Lower lobe of right lung (tissue), 2 donors: ENCODE results near the gene SNED1. TPM values are rescaled to one million over a fixed set of nuclear protein-coding genes. Genes with fewer than 3 reads are reported as not detected.
"Not testable (repeated sequence)": the region's sequence is repeated elsewhere in the genome, so short reads cannot be mapped to it uniquely, and the experiment has no call there.

Experiments used
- ATAC-seq, 2 donors: fragments of 200-7000 bp; cut with Tn5 transposase; one replicate each; pipeline ENCODE4 v1.9.1; 2020 to 2022; ENCODE audit warnings: mild to moderate bottlenecking in 2 of 2, moderate library complexity in 2 of 2
- DNase-seq: peaks from one replicate; pipeline ENCODE4 v3.0.0-alpha.2; 2020
- H3K27ac ChIP-seq: fragments of 200-600 bp; one replicate; pipeline ENCODE4 v1.8.0; 2022
- H3K27me3 ChIP-seq: fragments of 200-600 bp; one replicate; pipeline ENCODE4 v1.8.0; 2022; ENCODE audit warnings: low read depth
- H3K36me3 ChIP-seq: fragments of 200-600 bp; one replicate; pipeline ENCODE4 v1.8.0; 2022; ENCODE audit warnings: mild to moderate bottlenecking
- H3K4me1 ChIP-seq: fragments of 200-600 bp; one replicate; pipeline ENCODE4 v1.8.0; 2022
- H3K4me3 ChIP-seq: fragments of 200-600 bp; one replicate; pipeline ENCODE4 v1.8.0; 2022; ENCODE audit warnings: mild to moderate bottlenecking
- H3K9me3 ChIP-seq: fragments of 200-600 bp; one replicate; pipeline ENCODE4 v1.8.0; 2022
- intact Hi-C: fragments of 100-400 bp; cut with DNase I; formaldehyde crosslinking; loops from one replicate; pipeline ENCODE4 v1.11.0; 2022
- total RNA-seq: library from RNA; stranded (reverse); fragmentation: NEBNext Ultra II Directional; extraction: Animal tissue kit (Norgen Biotek cat#: 25700); gene quantifications from one replicate; pipeline ENCODE4 v1.2.1, GENCODE V29; 2021
- TF ChIP-seq, protein P1 (sequence below): fragments of 200-600 bp; IDR thresholded peaks from one replicate; pipeline ENCODE4 v1.8.0; 2022; ENCODE audit warnings: antibody characterized with exemption, mild to moderate bottlenecking
- donor health status: DM: no; HTN: yes; CAD: no; lungs with severe emphysema.

SNED1 gene
- total RNA-seq, 1 donor from 2014 or later: 36.2 TPM

DNA sequence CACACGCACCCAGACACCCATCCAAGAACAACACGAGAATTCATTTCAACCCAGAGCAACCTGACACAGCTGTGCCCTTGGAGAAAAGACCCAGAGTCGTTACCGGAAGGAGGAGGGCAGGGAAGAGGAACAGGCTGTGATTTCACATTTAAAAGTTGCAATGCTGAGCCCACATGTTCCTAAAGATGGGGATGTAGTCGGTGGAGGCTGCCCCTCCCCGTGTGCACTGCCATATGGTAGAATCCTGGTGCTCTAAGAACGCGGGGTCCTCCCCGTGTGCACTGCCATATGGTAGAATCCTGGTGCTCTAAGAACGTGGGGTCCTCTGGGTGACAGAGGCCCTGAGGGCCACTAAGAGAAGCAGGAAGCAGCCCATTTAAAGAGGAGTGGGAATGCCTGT lies 92.8 kb downstream of the SNED1 start:
- Histone ChIP-seq H3K4me1 (peaks cover 25% of the 10 kb centered on the region), H3K9me3 (no peaks in the 10 kb centered on the region), H3K4me3 (no peak overlapping the region), H3K27ac (no peak overlapping the region), H3K27me3 (no peaks in the 10 kb centered on the region), H3K36me3 (peaks cover 100% of the 10 kb centered on the region)
- DNase-seq: no peak
- no peak for ATAC-seq
- TF ChIP-seq, protein P1, sequence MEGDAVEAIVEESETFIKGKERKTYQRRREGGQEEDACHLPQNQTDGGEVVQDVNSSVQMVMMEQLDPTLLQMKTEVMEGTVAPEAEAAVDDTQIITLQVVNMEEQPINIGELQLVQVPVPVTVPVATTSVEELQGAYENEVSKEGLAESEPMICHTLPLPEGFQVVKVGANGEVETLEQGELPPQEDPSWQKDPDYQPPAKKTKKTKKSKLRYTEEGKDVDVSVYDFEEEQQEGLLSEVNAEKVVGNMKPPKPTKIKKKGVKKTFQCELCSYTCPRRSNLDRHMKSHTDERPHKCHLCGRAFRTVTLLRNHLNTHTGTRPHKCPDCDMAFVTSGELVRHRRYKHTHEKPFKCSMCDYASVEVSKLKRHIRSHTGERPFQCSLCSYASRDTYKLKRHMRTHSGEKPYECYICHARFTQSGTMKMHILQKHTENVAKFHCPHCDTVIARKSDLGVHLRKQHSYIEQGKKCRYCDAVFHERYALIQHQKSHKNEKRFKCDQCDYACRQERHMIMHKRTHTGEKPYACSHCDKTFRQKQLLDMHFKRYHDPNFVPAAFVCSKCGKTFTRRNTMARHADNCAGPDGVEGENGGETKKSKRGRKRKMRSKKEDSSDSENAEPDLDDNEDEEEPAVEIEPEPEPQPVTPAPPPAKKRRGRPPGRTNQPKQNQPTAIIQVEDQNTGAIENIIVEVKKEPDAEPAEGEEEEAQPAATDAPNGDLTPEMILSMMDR: no peak
- intact Hi-C loops: no loop called here

- Histone ChIP-seq H3K27me3 (no peaks in the 10 kb centered on the region), H3K36me3 (peaks cover 100% of the 10 kb centered on the region), H3K9me3 (no peaks in the 10 kb centered on the region), H3K27ac (no peak overlapping the region), H3K4me3 (no peak overlapping the region), H3K4me1 (peaks cover 25% of the 10 kb centered on the region)
- TF ChIP-seq, protein P1: no peak
- DNase-seq (no peak), ATAC-seq (no peak)
- intact Hi-C loops: no loop called here
These were observed 93.5 kb downstream of the SNED1 start for GRCh38 chr2:241091734-241092445.

DNA sequence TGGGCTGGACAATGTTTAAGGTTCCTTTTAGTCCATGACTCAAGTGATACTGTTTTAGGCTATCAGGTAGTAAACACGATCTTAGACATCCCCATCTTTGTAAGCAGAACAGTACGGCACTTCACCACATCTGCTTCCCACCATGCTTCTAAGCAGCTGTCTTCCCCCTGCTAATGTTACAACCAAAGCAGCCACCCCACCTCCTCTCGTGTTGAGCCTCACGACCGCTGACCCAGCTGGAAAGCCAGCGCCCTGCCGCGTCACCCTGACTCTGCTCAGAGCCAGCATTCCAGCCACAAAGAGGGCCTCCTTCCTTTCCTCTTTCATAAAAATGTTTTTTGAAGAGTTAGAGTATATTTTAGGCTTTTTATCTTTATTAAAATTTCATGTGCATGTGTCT lies 94.3 kb downstream of the SNED1 start:
- ATAC-seq (no peak), DNase-seq (no peak)
- Histone ChIP-seq H3K9me3 (no peaks in the 10 kb centered on the region), H3K4me3 (no peak overlapping the region), H3K4me1 (peaks cover 25% of the 10 kb centered on the region), H3K36me3 (peaks cover 100% of the 10 kb centered on the region), H3K27me3 (no peaks in the 10 kb centered on the region), H3K27ac (no peak overlapping the region)
- intact Hi-C loops: no loop called here
- TF ChIP-seq, protein P1: no peak

GRCh38 chr2:241093133-241093781 lies 94.8 kb downstream of the SNED1 start:
- H3K27ac ChIP-seq, DNase-seq, H3K27me3 ChIP-seq, H3K9me3 ChIP-seq, H3K4me3 ChIP-seq, intact Hi-C loops: not testable (repeated sequence)
- peak in 1 of 2 donors; percentile 59 for ATAC-seq
- Histone ChIP-seq H3K4me1 (peaks cover 21% of the 10 kb centered on the region), H3K36me3 (peaks cover 98% of the 10 kb centered on the region)

GRCh38 chr2:241094172-241094571 lies 95.8 kb downstream of the SNED1 start:
- ATAC-seq (no peak), DNase-seq (no peak)
- TF ChIP-seq, protein P1: no peak
- H3K27me3 ChIP-seq: no peaks in the 10 kb centered on the region
- intact Hi-C loops: no loop called here
- H3K36me3 ChIP-seq: peaks cover 98% of the 10 kb centered on the region
- peaks cover 25% of the 10 kb centered on the region for H3K4me1 ChIP-seq
- H3K4me3 ChIP-seq: no peak overlapping the region
- no peaks in the 10 kb centered on the region for H3K9me3 ChIP-seq
- no peak overlapping the region for H3K27ac ChIP-seq

DNA sequence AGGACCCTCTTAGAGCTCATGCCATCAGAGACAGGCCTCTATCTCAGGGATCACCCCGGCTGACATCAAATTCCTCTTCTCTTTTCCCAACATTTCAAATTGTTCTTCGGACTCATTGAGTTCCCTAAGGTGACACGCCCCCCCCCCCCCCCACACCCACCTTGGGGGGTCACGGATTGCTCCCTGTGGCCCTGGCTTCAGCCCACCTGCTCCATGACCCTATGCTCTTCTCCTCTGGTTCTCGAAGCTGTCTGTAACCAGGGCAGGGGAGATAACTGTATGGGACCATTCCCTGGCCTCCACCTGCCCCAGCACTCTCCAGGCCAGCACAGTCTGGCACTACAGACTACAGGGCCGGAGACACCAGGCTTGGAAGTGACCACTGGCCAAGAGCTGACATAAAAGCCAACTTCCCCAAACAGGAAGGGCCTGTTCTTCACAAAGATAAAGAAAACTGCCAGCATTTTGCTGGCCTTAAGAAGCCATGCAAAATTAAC lies 96.6 kb downstream of the SNED1 start:
- Histone ChIP-seq H3K27ac (peak overlapping the region; percentile 13), H3K4me1 (peaks cover 32% of the 10 kb centered on the region), H3K36me3 (peaks cover 98% of the 10 kb centered on the region), H3K9me3 (no peaks in the 10 kb centered on the region), H3K27me3 (no peaks in the 10 kb centered on the region), H3K4me3 (no peak overlapping the region)
- TF ChIP-seq, protein P1: no peak
- intact Hi-C loops: no loop called here
- no peak for DNase-seq
- ATAC-seq: no peak
